ENCODE measurements around the gene GTF3C5.
A peak's percentile ranks its signal among the peaks of the same experiment; 100 is the strongest.

Gene GTF3C5

DNA sequence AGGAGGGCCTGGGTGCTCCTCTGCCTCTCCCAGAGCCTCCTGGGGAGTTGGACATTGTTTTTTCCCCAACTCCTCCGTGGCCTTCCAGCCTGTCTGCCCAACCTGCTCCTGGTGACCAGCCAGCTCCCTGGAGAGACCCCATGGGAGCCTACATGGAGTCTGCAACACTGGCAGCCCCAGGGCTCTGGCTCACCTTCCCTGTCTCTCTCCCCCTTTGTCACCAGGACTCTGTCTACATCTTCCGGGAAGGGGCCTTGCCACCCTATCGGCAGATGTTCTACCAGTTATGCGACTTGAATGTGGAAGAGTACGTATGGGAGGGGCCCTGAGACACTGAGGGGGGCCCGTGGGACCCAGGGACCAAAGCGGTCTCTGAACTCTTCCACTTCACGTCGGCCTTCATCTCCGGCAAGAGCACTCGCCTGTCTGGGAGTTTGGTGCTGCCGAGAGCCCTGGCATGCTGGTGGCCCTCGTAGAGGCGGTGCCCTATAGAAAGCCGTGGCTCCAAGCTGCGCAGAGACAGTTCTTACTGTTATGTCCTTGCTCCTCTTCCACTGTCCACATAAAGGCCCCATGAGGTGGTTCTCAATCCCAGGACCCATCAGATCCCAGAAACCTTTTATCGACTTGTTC is 25.1 kb downstream of the GTF3C5 start:
- CTCF ChIA-PET: interaction anchor here (1.1 to 3.0 kb wide), 2 partner anchors 34 to 89 kb away, joined by 3 to 12 read pairs; no protein-coding TSS in a partner anchor
- POLR2A ChIA-PET: no interaction called here
- DNase-seq (ENCODE audit: extremely low spot score): no peak
- TF ChIP-seq, protein P1, sequence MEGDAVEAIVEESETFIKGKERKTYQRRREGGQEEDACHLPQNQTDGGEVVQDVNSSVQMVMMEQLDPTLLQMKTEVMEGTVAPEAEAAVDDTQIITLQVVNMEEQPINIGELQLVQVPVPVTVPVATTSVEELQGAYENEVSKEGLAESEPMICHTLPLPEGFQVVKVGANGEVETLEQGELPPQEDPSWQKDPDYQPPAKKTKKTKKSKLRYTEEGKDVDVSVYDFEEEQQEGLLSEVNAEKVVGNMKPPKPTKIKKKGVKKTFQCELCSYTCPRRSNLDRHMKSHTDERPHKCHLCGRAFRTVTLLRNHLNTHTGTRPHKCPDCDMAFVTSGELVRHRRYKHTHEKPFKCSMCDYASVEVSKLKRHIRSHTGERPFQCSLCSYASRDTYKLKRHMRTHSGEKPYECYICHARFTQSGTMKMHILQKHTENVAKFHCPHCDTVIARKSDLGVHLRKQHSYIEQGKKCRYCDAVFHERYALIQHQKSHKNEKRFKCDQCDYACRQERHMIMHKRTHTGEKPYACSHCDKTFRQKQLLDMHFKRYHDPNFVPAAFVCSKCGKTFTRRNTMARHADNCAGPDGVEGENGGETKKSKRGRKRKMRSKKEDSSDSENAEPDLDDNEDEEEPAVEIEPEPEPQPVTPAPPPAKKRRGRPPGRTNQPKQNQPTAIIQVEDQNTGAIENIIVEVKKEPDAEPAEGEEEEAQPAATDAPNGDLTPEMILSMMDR (IDR thresholded peaks at IDR 0.05; ENCODE audit: control extremely low read depth, extremely low read depth, low read depth, missing control alignments): no peak

DNA sequence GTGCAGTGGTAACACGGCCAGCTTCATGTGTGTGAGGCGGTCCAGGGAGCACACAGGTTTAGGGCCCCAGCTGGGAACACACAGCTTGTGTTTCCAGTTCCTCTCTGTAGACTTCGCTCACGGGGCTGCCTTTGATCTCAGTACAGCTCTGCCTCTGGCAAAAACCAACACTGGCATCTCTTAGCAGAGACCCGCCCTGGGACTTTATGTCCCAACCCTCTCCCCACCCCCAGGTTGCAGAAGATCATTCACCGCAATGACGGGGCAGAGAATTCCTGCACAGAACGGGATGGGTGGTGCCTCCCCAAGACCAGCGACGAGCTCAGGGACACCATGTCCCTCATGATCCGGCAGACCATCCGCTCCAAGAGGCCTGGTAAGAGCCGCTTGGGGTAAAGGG is 25.7 kb downstream of the GTF3C5 start:
- ChIA-PET POLR2A (no interaction called here), CTCF (interaction anchor here (1.1 to 3.0 kb wide), 2 partner anchors 34 to 88 kb away, joined by 3 to 12 read pairs; no protein-coding TSS in a partner anchor)
- DNase-seq (ENCODE audit: extremely low spot score): peak; percentile 20
- TF ChIP-seq, protein P1 (IDR thresholded peaks at IDR 0.05; ENCODE audit: control extremely low read depth, extremely low read depth, low read depth, missing control alignments): no peak

DNA sequence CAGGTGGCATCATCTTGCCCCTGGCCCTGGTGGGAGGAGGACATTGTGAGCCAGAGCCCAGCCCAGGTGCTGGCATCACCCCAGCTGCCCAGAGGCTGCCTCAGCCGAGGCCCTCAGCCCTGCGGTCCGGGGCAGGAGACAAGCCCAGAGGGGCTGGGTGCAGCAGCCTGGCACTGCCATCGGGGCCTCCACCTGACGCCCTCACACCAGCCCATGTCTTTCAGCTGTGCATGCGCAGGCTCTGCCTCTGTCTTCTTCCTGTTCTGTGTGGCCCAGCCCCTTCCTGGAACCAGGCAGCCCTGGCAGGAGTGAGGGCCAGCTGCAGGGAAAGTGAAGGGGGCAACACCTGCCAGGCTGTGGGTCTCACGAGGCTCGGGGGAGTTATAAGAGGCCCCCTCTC is 26.2 kb downstream of the GTF3C5 start:
- TF ChIP-seq, protein P1 (IDR thresholded peaks at IDR 0.05; ENCODE audit: control extremely low read depth, extremely low read depth, low read depth, missing control alignments): no peak
- CTCF ChIA-PET: interaction anchor here (0.7 to 3.0 kb wide), 5 partner anchors 17 to 88 kb away, joined by 3 to 12 read pairs (median 3); partner anchors contain the start of gene GFI1B
- POLR2A ChIA-PET: no interaction called here
- peak; percentile 31 for DNase-seq (ENCODE audit: extremely low spot score)

DNA sequence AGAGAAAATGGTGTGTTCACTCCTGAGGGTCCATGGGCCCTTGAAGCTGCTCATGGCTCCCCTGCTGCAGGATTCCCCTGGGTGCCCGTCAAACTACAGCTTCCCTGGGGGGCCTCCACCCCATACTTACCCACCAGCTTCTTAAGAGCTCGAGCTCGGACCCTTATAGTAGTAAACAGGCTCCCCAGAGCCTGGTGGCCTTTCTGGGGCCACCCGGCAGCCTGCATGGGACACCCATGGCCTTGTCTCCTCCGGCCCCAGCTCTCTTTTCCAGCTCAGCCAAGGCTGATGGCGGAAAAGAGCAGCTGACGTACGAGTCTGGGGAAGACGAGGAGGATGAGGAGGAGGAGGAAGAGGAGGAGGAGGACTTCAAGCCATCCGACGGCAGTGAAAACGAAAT is 26.8 kb downstream of the GTF3C5 start:
- no peak for DNase-seq (ENCODE audit: extremely low spot score)
- POLR2A ChIA-PET: no interaction called here
- CTCF ChIA-PET: interaction anchor here (0.7 to 3.0 kb wide), 8 partner anchors 10 to 86 kb away, joined by 3 to 12 read pairs (median 3); partner anchors contain the start of gene GFI1B
- TF ChIP-seq, protein P1 (IDR thresholded peaks at IDR 0.05; ENCODE audit: control extremely low read depth, extremely low read depth, low read depth, missing control alignments): no peak

DNA sequence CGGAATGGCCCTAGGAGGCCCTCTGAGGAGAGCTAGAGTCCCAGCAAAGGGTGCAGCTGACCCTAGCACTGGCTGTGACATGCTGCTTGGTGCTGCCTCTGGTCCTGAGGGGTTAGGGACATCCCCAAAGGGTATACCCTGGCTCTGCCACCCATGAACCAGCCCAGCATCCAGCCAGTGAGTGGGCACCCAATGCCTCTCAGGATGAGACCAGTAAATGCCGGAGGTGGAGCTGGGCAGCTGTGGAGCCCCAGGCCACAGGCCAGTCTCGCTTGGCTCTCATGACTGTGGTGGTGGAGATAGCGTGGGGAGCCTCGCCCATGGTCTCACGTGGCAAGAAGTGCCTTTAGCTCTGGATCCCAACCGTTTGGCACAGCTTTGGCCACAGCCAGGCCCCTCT is 27.3 kb downstream of the GTF3C5 start:
- ChIA-PET POLR2A (no interaction called here), CTCF (interaction anchor here (0.9 to 3.0 kb wide), 7 partner anchors 9 to 86 kb away, joined by 3 to 12 read pairs (median 3); partner anchors contain the start of gene GFI1B)
- DNase-seq (ENCODE audit: extremely low spot score): peak; percentile 20
- TF ChIP-seq, protein P1 (IDR thresholded peaks at IDR 0.05; ENCODE audit: control extremely low read depth, extremely low read depth, low read depth, missing control alignments): no peak

DNA sequence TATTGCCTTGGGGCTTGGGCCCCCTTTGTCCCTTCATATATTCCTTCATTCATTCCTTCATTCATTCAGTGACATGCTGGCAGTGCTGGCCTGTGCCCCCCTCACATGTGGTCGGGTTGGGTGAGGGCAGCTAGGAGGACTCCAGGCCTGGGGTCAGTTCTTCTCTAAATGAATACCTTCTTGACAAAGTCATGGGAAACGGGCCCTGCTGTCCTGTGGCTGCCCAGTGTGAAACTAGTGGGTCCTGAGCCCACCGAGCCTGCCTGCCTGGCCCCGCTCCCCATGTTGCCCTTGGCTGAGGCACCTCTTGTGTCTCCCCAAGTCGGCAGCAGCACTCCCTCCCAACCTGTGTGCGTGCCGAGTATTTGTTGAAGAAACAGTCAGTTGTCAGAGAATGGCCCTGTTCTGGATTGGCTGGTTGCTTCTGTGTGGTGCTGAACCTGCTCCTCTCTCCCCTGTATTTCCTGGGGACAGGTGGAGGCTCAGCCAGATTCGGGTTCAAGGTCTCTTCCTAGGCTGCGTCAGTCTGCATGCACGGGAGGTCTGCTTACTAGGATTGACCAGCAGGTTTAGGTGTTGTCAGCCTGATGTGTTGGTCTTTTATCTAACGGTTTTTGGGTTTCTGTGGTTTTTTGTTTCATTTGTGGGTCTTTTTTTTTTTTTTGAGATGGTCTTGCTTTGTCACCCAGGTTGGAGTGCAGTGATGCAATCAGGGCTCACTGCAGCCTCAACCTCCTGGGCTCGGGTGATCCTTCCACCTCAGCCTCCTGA is 27.9 kb downstream of the GTF3C5 start:
- ChIA-PET POLR2A (no interaction called here), CTCF (interaction anchor here (0.9 to 3.0 kb wide), 7 partner anchors 9 to 89 kb away, joined by 3 to 12 read pairs (median 4); no protein-coding TSS in a partner anchor)
- TF ChIP-seq, protein P1 (IDR thresholded peaks at IDR 0.05; ENCODE audit: control extremely low read depth, extremely low read depth, low read depth, missing control alignments): no peak
- DNase-seq (ENCODE audit: extremely low spot score): peak; percentile 48
